A549 (cell line): ENCODE results near the gene MAP3K19.

ENCODE experiments used
- CEBPB ChIP-seq, 2 experiments: fragments of >200 bp in 1 of 2; sonication (Bioruptor Twin) in 1 of 2; formaldehyde crosslinking in 1 of 2; IDR thresholded peaks; 2 replicates each; pipeline ENCODE4 v1.6.1; 2012 to 2016
- EP300 ChIP-seq, 2 experiments: fragments of >200 bp; sonication (Bioruptor Twin); formaldehyde crosslinking; IDR thresholded peaks; 2 replicates in 1 of 2; 3 replicates in 1 of 2; pipeline ENCODE4 v1.6.1; 2016 to 2017
- HOXA7 ChIP-seq: fragments of 250-450 bp; sonication (Bioruptor Pico); IDR thresholded peaks from 2 replicates; pipeline ENCODE4 v1.5.0; 2020; ENCODE audit warnings: mild to moderate bottlenecking, moderate library complexity
- MAFK ChIP-seq: fragments of 450-650 bp; IDR thresholded peaks from 2 replicates; pipeline ENCODE4 v1.6.1; 2014; ENCODE audit not compliant: partially characterized antibody
- POLR2A ChIP-seq: IDR thresholded peaks from 2 replicates; pipeline ENCODE4 v1.6.1; 2012; ENCODE audit warnings: mild to moderate bottlenecking, low read length
- TF ChIP-seq, protein P1 (sequence below): fragments of 150-350 bp; IDR thresholded peaks from 2 replicates; pipeline ENCODE4 v1.6.1; 2014; ENCODE audit warnings: low read depth, mild to moderate bottlenecking, low read length
- TF ChIP-seq, protein P2 (sequence below): fragments of >200 bp; sonication (Bioruptor Twin); formaldehyde crosslinking; IDR thresholded peaks from 3 replicates; pipeline ENCODE4 v1.5.1; 2016
- TF ChIP-seq, protein P3 (sequence below): IDR thresholded peaks from 2 replicates; pipeline ENCODE4 v1.6.1; 2012
- TF ChIP-seq, protein P4 (sequence below): fragments of 250-450 bp; sonication (Bioruptor Pico); IDR thresholded peaks from 2 replicates; pipeline ENCODE4 v1.5.0; 2021; ENCODE audit warnings: mild to moderate bottlenecking, moderate library complexity, borderline replicate concordance
- TF ChIP-seq, protein P5 (sequence below): fragments of 200-600 bp; sonication (generic); IDR thresholded peaks from 2 replicates; pipeline ENCODE4 v1.6.1; 2016; ENCODE audit warnings: antibody characterized with exemption, mild to moderate bottlenecking, moderate library complexity

DNA sequence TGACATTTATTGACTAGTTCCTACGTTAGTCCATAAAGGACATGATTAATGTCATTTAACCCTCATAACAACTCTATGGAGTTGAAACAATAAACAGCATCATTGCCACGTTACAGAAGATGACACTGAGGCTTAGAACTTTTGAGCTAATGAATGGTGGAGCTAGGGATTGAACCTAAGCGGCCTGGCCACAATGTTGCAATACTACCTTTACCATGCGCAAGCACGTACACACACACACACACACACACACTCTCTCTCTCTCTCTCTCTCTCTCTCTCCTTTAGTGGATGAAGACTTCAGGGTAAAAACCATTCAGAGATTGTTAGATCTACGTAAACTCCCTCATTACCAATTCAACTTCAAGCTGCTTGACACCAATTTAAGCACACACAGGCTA is 875 bp upstream of the MAP3K19 start:
- TF ChIP-seq, protein P1, sequence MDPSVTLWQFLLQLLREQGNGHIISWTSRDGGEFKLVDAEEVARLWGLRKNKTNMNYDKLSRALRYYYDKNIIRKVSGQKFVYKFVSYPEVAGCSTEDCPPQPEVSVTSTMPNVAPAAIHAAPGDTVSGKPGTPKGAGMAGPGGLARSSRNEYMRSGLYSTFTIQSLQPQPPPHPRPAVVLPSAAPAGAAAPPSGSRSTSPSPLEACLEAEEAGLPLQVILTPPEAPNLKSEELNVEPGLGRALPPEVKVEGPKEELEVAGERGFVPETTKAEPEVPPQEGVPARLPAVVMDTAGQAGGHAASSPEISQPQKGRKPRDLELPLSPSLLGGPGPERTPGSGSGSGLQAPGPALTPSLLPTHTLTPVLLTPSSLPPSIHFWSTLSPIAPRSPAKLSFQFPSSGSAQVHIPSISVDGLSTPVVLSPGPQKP: no peak
- TF ChIP-seq POLR2A (no peak), CEBPB (IDR thresholded peaks at IDR 0.05) (no peak), MAFK (no peak), EP300 (IDR thresholded peaks at IDR 0.05) (no peak), HOXA7 (CRISPR knock-in tag) (no peak)
- TF ChIP-seq, protein P2, sequence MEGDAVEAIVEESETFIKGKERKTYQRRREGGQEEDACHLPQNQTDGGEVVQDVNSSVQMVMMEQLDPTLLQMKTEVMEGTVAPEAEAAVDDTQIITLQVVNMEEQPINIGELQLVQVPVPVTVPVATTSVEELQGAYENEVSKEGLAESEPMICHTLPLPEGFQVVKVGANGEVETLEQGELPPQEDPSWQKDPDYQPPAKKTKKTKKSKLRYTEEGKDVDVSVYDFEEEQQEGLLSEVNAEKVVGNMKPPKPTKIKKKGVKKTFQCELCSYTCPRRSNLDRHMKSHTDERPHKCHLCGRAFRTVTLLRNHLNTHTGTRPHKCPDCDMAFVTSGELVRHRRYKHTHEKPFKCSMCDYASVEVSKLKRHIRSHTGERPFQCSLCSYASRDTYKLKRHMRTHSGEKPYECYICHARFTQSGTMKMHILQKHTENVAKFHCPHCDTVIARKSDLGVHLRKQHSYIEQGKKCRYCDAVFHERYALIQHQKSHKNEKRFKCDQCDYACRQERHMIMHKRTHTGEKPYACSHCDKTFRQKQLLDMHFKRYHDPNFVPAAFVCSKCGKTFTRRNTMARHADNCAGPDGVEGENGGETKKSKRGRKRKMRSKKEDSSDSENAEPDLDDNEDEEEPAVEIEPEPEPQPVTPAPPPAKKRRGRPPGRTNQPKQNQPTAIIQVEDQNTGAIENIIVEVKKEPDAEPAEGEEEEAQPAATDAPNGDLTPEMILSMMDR: no peak
- TF ChIP-seq, protein P3, sequence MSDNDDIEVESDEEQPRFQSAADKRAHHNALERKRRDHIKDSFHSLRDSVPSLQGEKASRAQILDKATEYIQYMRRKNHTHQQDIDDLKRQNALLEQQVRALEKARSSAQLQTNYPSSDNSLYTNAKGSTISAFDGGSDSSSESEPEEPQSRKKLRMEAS: no peak
- TF ChIP-seq, protein P4, sequence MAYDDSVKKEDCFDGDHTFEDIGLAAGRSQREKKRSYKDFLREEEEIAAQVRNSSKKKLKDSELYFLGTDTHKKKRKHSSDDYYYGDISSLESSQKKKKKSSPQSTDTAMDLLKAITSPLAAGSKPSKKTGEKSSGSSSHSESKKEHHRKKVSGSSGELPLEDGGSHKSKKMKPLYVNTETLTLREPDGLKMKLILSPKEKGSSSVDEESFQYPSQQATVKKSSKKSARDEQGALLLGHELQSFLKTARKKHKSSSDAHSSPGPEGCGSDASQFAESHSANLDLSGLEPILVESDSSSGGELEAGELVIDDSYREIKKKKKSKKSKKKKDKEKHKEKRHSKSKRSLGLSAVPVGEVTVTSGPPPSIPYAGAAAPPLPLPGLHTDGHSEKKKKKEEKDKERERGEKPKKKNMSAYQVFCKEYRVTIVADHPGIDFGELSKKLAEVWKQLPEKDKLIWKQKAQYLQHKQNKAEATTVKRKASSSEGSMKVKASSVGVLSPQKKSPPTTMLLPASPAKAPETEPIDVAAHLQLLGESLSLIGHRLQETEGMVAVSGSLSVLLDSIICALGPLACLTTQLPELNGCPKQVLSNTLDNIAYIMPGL (CRISPR knock-in tag): no peak
- TF ChIP-seq, protein P5, sequence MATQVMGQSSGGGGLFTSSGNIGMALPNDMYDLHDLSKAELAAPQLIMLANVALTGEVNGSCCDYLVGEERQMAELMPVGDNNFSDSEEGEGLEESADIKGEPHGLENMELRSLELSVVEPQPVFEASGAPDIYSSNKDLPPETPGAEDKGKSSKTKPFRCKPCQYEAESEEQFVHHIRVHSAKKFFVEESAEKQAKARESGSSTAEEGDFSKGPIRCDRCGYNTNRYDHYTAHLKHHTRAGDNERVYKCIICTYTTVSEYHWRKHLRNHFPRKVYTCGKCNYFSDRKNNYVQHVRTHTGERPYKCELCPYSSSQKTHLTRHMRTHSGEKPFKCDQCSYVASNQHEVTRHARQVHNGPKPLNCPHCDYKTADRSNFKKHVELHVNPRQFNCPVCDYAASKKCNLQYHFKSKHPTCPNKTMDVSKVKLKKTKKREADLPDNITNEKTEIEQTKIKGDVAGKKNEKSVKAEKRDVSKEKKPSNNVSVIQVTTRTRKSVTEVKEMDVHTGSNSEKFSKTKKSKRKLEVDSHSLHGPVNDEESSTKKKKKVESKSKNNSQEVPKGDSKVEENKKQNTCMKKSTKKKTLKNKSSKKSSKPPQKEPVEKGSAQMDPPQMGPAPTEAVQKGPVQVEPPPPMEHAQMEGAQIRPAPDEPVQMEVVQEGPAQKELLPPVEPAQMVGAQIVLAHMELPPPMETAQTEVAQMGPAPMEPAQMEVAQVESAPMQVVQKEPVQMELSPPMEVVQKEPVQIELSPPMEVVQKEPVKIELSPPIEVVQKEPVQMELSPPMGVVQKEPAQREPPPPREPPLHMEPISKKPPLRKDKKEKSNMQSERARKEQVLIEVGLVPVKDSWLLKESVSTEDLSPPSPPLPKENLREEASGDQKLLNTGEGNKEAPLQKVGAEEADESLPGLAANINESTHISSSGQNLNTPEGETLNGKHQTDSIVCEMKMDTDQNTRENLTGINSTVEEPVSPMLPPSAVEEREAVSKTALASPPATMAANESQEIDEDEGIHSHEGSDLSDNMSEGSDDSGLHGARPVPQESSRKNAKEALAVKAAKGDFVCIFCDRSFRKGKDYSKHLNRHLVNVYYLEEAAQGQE: no peak
